ENCODE data around the gene ATP11B. TPM values are rescaled to one million over a fixed set of nuclear protein-coding genes. Genes with fewer than 3 reads are reported as not detected.
A peak's percentile ranks its signal among the peaks of the same experiment; 100 is the strongest.

The ATP11B gene
- total and polyA plus RNA-seq, 9 of the 15 experiments (the other 6 are each of a cell fraction or from before 2014, with no cell fraction given), result 11.9 to 68.7 (median 41.8) TPM

- no peak for TF ChIP-seq BRD4 (IDR thresholded peaks at IDR 0.05)
- no peak for TF ChIP-seq NCOA4 (IDR thresholded peaks at IDR 0.05; ENCODE audit: partially characterized antibody)
- TF ChIP-seq ZBTB9 (CRISPR knock-in tag; IDR thresholded peaks at IDR 0.05), result no peak
- TF ChIP-seq BCLAF1 (IDR thresholded peaks at IDR 0.05; ENCODE audit: borderline replicate concordance in 1 of 2, control insufficient read depth in 1 of 2, low read depth in 2 of 2, low read length in 1 of 2), result no peak
- no peak for TF ChIP-seq ZNF717 (CRISPR knock-in tag; IDR thresholded peaks at IDR 0.05)
- no peak for TF ChIP-seq HMGXB4 (CRISPR knock-in tag; IDR thresholded peaks at IDR 0.05)
- no peak for TF ChIP-seq EZH2 (IDR thresholded peaks at IDR 0.05; ENCODE audit: borderline replicate concordance, low read depth, low read length)
- TF ChIP-seq ZNF75A (CRISPR knock-in tag; IDR thresholded peaks at IDR 0.05), result no peak
- 0 out of 2 replicates have a peak, but pooled peaks have one; percentile 13 for TF ChIP-seq CREM (IDR thresholded peaks at IDR 0.05; ENCODE audit: low read depth)
- TF ChIP-seq NFE2 (IDR thresholded peaks at IDR 0.05; ENCODE audit: low read depth), result 0 out of 2 replicates have a peak, but pooled peaks have one; percentile 33
- TF ChIP-seq SMARCC2 (IDR thresholded peaks at IDR 0.05; ENCODE audit: low read depth), result no peak
- TF ChIP-seq FOXA1 (IDR thresholded peaks at IDR 0.05; ENCODE audit: borderline replicate concordance), result no peak
- no peak for TF ChIP-seq ZZZ3 (IDR thresholded peaks at IDR 0.05)
- no peak for TF ChIP-seq L3MBTL2 (IDR thresholded peaks at IDR 0.05)
- no peak for TF ChIP-seq TSHZ1 (CRISPR knock-in tag; IDR thresholded peaks at IDR 0.05)
- no peak for TF ChIP-seq THRA (IDR thresholded peaks at IDR 0.05)
Measured at GRCh38 chr3:182787302-182788036, 5.8 kb upstream of the ATP11B start (continued).
